HL-60 (cell line): ENCODE data around the gene AXIN1.

Experiments used
- DNase-seq, 2 experiments: peaks; one replicate each; pipeline ENCODE4 v3.0.0-alpha.2; 2010 to 2020; ENCODE audit warnings: low read depth in 1 of 2, low spot score in 1 of 2
- H3K27ac ChIP-seq: fragments of 250-450 bp; sonication (Bioruptor Pico); replicated peaks from 2 replicates; pipeline ENCODE4 v1.5.1; 2020; ENCODE audit warnings: mild to moderate bottlenecking, moderate library complexity
- H3K27me3 ChIP-seq: fragments of 250-450 bp; sonication (Bioruptor Pico); 2 replicates; pipeline ENCODE4 v1.5.1; 2021; ENCODE audit warnings: mild to moderate bottlenecking, moderate library complexity; ENCODE audit not compliant: insufficient read depth, poor library complexity, severe bottlenecking
- H3K4me3 ChIP-seq: replicated peaks from 2 replicates; pipeline ENCODE4 v1.5.1; 2011; ENCODE audit warnings: mild to moderate bottlenecking, control low read depth, low read length; ENCODE audit not compliant: insufficient read depth
- CTCF ChIP-seq: IDR thresholded peaks from one replicate; pipeline ENCODE4 v1.5.1; 2011; ENCODE audit warnings: low read length, control low read depth, inconsistent platforms; ENCODE audit not compliant: insufficient read depth
- GABPA ChIP-seq: IDR thresholded peaks from 2 replicates; pipeline ENCODE4 v1.6.1; 2012; ENCODE audit warnings: low read depth
- POLR2AphosphoS5 ChIP-seq: IDR thresholded peaks from 2 replicates; pipeline ENCODE4 v1.6.1; 2012; ENCODE audit warnings: low read depth
- REST ChIP-seq: IDR thresholded peaks from 2 replicates; pipeline ENCODE4 v1.6.1; 2012; ENCODE audit warnings: low read depth; ENCODE audit not compliant: insufficient replicate concordance
- SPI1 ChIP-seq: IDR thresholded peaks from 2 replicates; pipeline ENCODE4 v1.6.1; 2012; ENCODE audit warnings: low read depth, mild to moderate bottlenecking, borderline replicate concordance

The AXIN1 gene

GRCh38 chr16:280991-281659, 71.4 kb downstream of the AXIN1 start:
- TF ChIP-seq REST (no peak), GABPA (no peak), POLR2AphosphoS5 (no peak), CTCF (no peak), SPI1 (no peak)
- Histone ChIP-seq H3K4me3 (no peak overlapping the region), H3K27ac (no peak overlapping the region), H3K27me3 (peaks cover 27% of the 10 kb centered on the region)
- DNase-seq, result no peak

GRCh38 chr16:280552-280951, 72.0 kb downstream of the AXIN1 start, which contains the start of gene ARHGDIG:
TSS of gene ARHGDIG (plus strand) at chr16:280591. CDS start at chr16:280681, 90 bp downstream.
- no peak for DNase-seq
- Histone ChIP-seq H3K27me3 (peaks cover 27% of the 10 kb centered on the region), H3K27ac (no peak within 1 kb of the TSS), H3K4me3 (no peak within 1 kb of the TSS)
- TF ChIP-seq CTCF (no peak), SPI1 (no peak), REST (no peak), POLR2AphosphoS5 (no peak), GABPA (no peak)

GRCh38 chr16:280005-280460, 72.5 kb downstream of the AXIN1 start:
- no peak for TF ChIP-seq GABPA
- no peak for TF ChIP-seq REST
- TF ChIP-seq SPI1, result no peak
- no peak for TF ChIP-seq CTCF
- TF ChIP-seq POLR2AphosphoS5, result no peak
- Histone ChIP-seq H3K4me3 (no peak overlapping the region), H3K27me3 (peaks cover 30% of the 10 kb centered on the region), H3K27ac (no peak overlapping the region)
- no peak for DNase-seq
